HepG2 (cell line): ENCODE data around the gene KLHL18. TPM values are rescaled to one million over a fixed set of nuclear protein-coding genes. Genes with fewer than 3 reads are reported as not detected.

Experiments
- ATAC-seq: fragments of 200-7000 bp; cut with Tn5 transposase; 3 replicates; pipeline ENCODE4 v1.9.1; 2020; ENCODE audit warnings: mild to moderate bottlenecking, moderate library complexity
- BruUV-seq: library from RNA; stranded (reverse); fragments of 400-500 nt; replicated peaks from 2 replicates; lab custom pipeline; 2021; lab: Mats Ljungman, UMichigan
- CTCF ChIA-PET: fragments of 300-600 bp; formaldehyde crosslinking; extraction: SDS; loops from one replicate; lab custom pipeline; 2021; ENCODE audit warnings: low total read pairs, inconsistent platforms, low intra/inter-chr PET ratio; lab: Yijun Ruan, JAX
- POLR2A ChIA-PET: fragments of 350-600 bp; sonication (Branson Sonifier 250); formaldehyde crosslinking; loops from one replicate; lab custom pipeline; 2020; ENCODE audit warnings: antibody characterized with exemption, inconsistent platforms; lab: Yijun Ruan, JAX
- DNase-seq: peaks from one replicate; pipeline ENCODE4 v3.0.0-alpha.2; 2015; ENCODE audit warnings: low spot score
- FAIRE-seq: peaks from 3 replicates; lab custom pipeline; 2011; peaks lifted over from hg19 to GRCh38; lab: Jason Lieb, UNC
- H2AFZ ChIP-seq: one replicate; pipeline ENCODE4 v1.6.1; 2011; ENCODE audit warnings: low read length, inconsistent platforms
- H3K27ac ChIP-seq: fragments of 300-600 bp; 3 replicates; pipeline ENCODE4 v1.8.0; 2011; ENCODE audit warnings: mixed run types, mild to moderate bottlenecking, mixed read lengths, low read length, inconsistent platforms; ENCODE audit not compliant: insufficient read depth; ENCODE audit errors: extremely low read length
- H3K27me3 ChIP-seq, 2 experiments: fragments of 200-600 bp in 1 of 2; 2 replicates in 1 of 2; 3 replicates in 1 of 2; pipeline versions ENCODE4 v1.6.0 to v1.8.0; 2011; ENCODE audit warnings: low read length in 2 of 2, mild to moderate bottlenecking in 2 of 2, moderate library complexity in 2 of 2, inconsistent platforms in 1 of 2; ENCODE audit not compliant: insufficient read depth in 2 of 2, control insufficient read depth in 1 of 2
- H3K36me3 ChIP-seq, 2 experiments: fragments of 200-600 bp in 1 of 2; replicated peaks in 1 of 2; 2 replicates in 1 of 2; 3 replicates in 1 of 2; pipeline versions ENCODE4 v1.5.1 to v1.8.0; 2011; ENCODE audit warnings: low read length in 2 of 2, inconsistent platforms in 1 of 2; ENCODE audit not compliant: insufficient read depth in 2 of 2, control insufficient read depth in 1 of 2
- H3K4me1 ChIP-seq: 2 replicates; pipeline ENCODE4 v1.5.1; 2012; ENCODE audit warnings: low read length, inconsistent platforms; ENCODE audit not compliant: insufficient read depth
- H3K4me2 ChIP-seq: 2 replicates; pipeline ENCODE4 v1.6.0; 2011; ENCODE audit warnings: low read depth, low read length, inconsistent platforms
- H3K4me3 ChIP-seq, 3 experiments: fragments of 200-600 bp in 1 of 3; sonication (generic), shearing (Covaris generic) in 1 of 3; replicated peaks in 1 of 3; 2 replicates each; pipeline ENCODE4 v1.5.1; 2011 to 2016; ENCODE audit warnings: low read length in 3 of 3, inconsistent platforms in 2 of 3, low read depth in 2 of 3, mild to moderate bottlenecking in 2 of 3, control low read depth in 1 of 3, mixed read lengths in 1 of 3; ENCODE audit not compliant: insufficient read depth in 1 of 3
- H3K79me2 ChIP-seq: one replicate; pipeline ENCODE4 v1.6.1; 2011; ENCODE audit warnings: low read length, inconsistent platforms; ENCODE audit not compliant: insufficient read depth
- H3K9ac ChIP-seq: 2 replicates; pipeline ENCODE4 v1.6.0; 2011; ENCODE audit warnings: mild to moderate bottlenecking, low read depth, low read length, inconsistent platforms; ENCODE audit not compliant: insufficient read depth
- H3K9me3 ChIP-seq: 2 replicates; pipeline ENCODE4 v1.5.1; 2012; ENCODE audit warnings: mild to moderate bottlenecking, low read length
- H4K20me1 ChIP-seq: 2 replicates; pipeline ENCODE4 v1.6.0; 2011; ENCODE audit warnings: inconsistent platforms, mild to moderate bottlenecking, low read length, moderate library complexity; ENCODE audit not compliant: insufficient read depth
- EP300 ChIP-seq, 3 experiments: sonication (generic) in 1 of 3; formaldehyde crosslinking in 1 of 3; IDR thresholded peaks; 2 replicates each; pipeline versions ENCODE4 v1.5.1 to v1.6.1; 2011 to 2020; ENCODE audit warnings: low read depth in 2 of 3, low read length in 2 of 3, borderline replicate concordance in 1 of 3, improper control_type of control experiment in 1 of 3, mild to moderate bottlenecking in 1 of 3, missing genetic modification reagents in 1 of 3, moderate library complexity in 1 of 3
- HDAC1 ChIP-seq: sonication (generic); formaldehyde crosslinking; IDR thresholded peaks from 2 replicates; pipeline ENCODE4 v1.5.1; 2020; ENCODE audit warnings: mild to moderate bottlenecking, missing genetic modification reagents
- KAT8 ChIP-seq: IDR thresholded peaks from 2 replicates; pipeline ENCODE4 v1.6.1; 2016; ENCODE audit warnings: missing genetic modification reagents, missing compliant biosample characterization
- MIXL1 ChIP-seq: IDR thresholded peaks from 2 replicates; pipeline ENCODE4 v1.6.1; 2016
- RFX3 ChIP-seq: IDR thresholded peaks from 2 replicates; pipeline ENCODE4 v1.6.1; 2016; ENCODE audit warnings: missing biosample characterization, missing genetic modification reagents
- SMAD3 ChIP-seq: sonication (generic); formaldehyde crosslinking; IDR thresholded peaks from 2 replicates; pipeline ENCODE4 v1.4.0; 2020; ENCODE audit warnings: missing genetic modification reagents
- TBP ChIP-seq: sonication (generic); formaldehyde crosslinking; IDR thresholded peaks from 2 replicates; pipeline ENCODE4 v1.5.0; 2020; ENCODE audit warnings: missing genetic modification reagents
- ZBTB1 ChIP-seq: sonication (generic); formaldehyde crosslinking; IDR thresholded peaks from 2 replicates; pipeline ENCODE4 v1.4.0; 2020; ENCODE audit warnings: missing genetic modification reagents, borderline replicate concordance
- ZMYM4 ChIP-seq: sonication (generic); formaldehyde crosslinking; IDR thresholded peaks from 2 replicates; pipeline ENCODE4 v1.8.1; 2023; ENCODE audit warnings: mild to moderate bottlenecking, missing genetic modification reagents
- ZNF33B ChIP-seq: sonication (generic); formaldehyde crosslinking; IDR thresholded peaks from 2 replicates; pipeline ENCODE4 v1.5.1; 2020; ENCODE audit warnings: mild to moderate bottlenecking, missing genetic modification reagents
- ZNF546 ChIP-seq: sonication (generic); formaldehyde crosslinking; conservative IDR thresholded peaks from 2 replicates; pipeline ENCODE4 v1.8.1; 2023; ENCODE audit warnings: mild to moderate bottlenecking, missing genetic modification reagents
- ZNF598 ChIP-seq: sonication (generic); formaldehyde crosslinking; IDR thresholded peaks from 2 replicates; pipeline ENCODE4 v1.5.1; 2020; ENCODE audit warnings: mild to moderate bottlenecking, missing genetic modification reagents, borderline replicate concordance
- ZNF746 ChIP-seq: sonication (generic); formaldehyde crosslinking; IDR thresholded peaks from 2 replicates; pipeline ENCODE4 v1.8.0; 2022; ENCODE audit warnings: mild to moderate bottlenecking, missing genetic modification reagents
- WGBS: methylation state at CpG from one replicate; pipeline ENCODE4 v1.1.6; 2017; ENCODE audit warnings: low lambda C conversion rate; 5-methylcytosine and 5-hydroxymethylcytosine counted together
- in situ Hi-C: cut with HindIII; loops from 2 replicates; pipeline ENCODE4 v1.10.0; 2017; ENCODE audit warnings: low pct_unique_long_range_greater_than_20kb; ENCODE audit not compliant: extremely low pct_ligation_motif_present
- intact Hi-C: fragments of 100-400 bp; cut with micrococcal nuclease; formaldehyde crosslinking; loops from one replicate; pipeline ENCODE4 v1.10.0; 2022; ENCODE audit not compliant: unreplicated experiment
- polyA plus RNA-seq, 8 experiments: library from polyadenylated mRNA; depleted of rRNA in 3 of 8; stranded (reverse) in 7 of 8; unstranded in 1 of 8; fragments of >200 nt; fragmentation: Illumina TruSeq in 4 of 8; extraction: Trizol in 4 of 8; gene quantifications; 2 replicates each; pipeline versions ENCODE4 v1.2.1 to v1.2.3, GENCODE V29; 2011 to 2016; ENCODE audit warnings: low read depth in 4 of 8, missing spikeins in 1 of 8, mixed read lengths in 1 of 8; ENCODE audit not compliant: insufficient read depth in 1 of 8
- total RNA-seq, 5 experiments: library from RNA; depleted of rRNA; stranded (reverse); fragments of >200 nt; fragmentation: Illumina TruSeq; extraction: Trizol; gene quantifications; 2 replicates each; pipeline ENCODE4 v1.2.3, GENCODE V29; 2016; ENCODE audit warnings: low read depth in 1 of 5
- TF ChIP-seq, protein P1 (sequence below): sonication (generic); formaldehyde crosslinking; IDR thresholded peaks from 2 replicates; pipeline ENCODE4 v1.8.1; 2023; ENCODE audit warnings: mild to moderate bottlenecking, missing genetic modification reagents
- TF ChIP-seq, protein P2 (sequence below): IDR thresholded peaks from 2 replicates; pipeline ENCODE4 v1.6.1; 2016; ENCODE audit warnings: missing biosample characterization, missing genetic modification reagents, low read depth

Gene KLHL18
- total and polyA plus RNA-seq, 2 of the 13 experiments (the other 11 are each of a cell fraction or from before 2014, with no cell fraction given) = 17.5 to 18.8 TPM

DNA sequence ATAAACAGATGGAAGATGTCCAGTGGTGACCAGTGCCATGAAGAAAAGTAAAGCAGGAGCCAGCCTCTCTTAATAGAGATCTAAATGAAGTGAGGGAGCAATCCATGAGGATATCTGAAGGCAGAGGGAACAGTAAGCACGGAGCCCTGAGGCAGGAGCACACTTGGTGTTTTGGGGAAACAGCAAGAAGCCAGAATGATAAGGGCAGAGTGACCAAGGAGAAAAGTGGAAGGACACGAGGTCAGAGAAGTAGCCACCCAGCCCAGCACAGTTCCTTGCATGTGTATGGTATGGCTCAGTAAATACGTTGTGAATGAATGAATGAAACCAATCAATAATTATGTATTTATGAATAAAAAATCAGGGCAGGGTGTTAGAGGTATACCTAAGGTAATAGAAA lies 11.6 kb downstream of the KLHL18 start:
- CTCF ChIA-PET = no interaction called here
- H3K27ac ChIP-seq = no peak overlapping the region

More for the DNA sequence above, 11.6 kb downstream of the KLHL18 start:
- Histone ChIP-seq H3K36me3 (peaks cover 3 to 9% of the 10 kb centered on the region in 2 experiments; a peak in 4 of 5 replicates), H3K4me3 (no peak overlapping the region), H3K9ac (no peak overlapping the region), H4K20me1 (no peaks in the 10 kb centered on the region; the same call in 1 of the 2 replicates), H2AFZ (no peak overlapping the region), H3K27me3 (no peaks in the 10 kb centered on the region), H3K4me1 (peaks cover 26% of the 10 kb centered on the region), H3K79me2 (peaks cover 31% of the 10 kb centered on the region), H3K9me3 (no peaks in the 10 kb centered on the region), H3K4me2 (no peak overlapping the region)
- no TSS peak for BruUV-seq
- DNase-seq (no peak), ATAC-seq (no peak), FAIRE-seq (no peak)
- intact Hi-C loops (no loop called here), in situ Hi-C loops (no loop called here)
- POLR2A ChIA-PET = no interaction called here
- TF ChIP-seq KAT8 (CRISPR knock-in tag) = no peak
- no peak for TF ChIP-seq ZNF33B (CRISPR knock-in tag)
- TF ChIP-seq HDAC1 (CRISPR knock-in tag) = no peak
- TF ChIP-seq, protein P1, sequence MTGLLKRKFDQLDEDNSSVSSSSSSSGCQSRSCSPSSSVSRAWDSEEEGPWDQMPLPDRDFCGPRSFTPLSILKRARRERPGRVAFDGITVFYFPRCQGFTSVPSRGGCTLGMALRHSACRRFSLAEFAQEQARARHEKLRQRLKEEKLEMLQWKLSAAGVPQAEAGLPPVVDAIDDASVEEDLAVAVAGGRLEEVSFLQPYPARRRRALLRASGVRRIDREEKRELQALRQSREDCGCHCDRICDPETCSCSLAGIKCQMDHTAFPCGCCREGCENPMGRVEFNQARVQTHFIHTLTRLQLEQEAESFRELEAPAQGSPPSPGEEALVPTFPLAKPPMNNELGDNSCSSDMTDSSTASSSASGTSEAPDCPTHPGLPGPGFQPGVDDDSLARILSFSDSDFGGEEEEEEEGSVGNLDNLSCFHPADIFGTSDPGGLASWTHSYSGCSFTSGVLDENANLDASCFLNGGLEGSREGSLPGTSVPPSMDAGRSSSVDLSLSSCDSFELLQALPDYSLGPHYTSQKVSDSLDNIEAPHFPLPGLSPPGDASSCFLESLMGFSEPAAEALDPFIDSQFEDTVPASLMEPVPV = no peak
- TF ChIP-seq MIXL1 (CRISPR knock-in tag) = no peak
- TF ChIP-seq ZNF746 (CRISPR knock-in tag) = no peak
- no peak for TF ChIP-seq TBP
- no peak for TF ChIP-seq EP300 (IDR thresholded peaks at IDR 0.05; ENCODE audit: low read depth in 2 of 2, low read length in 2 of 2)
- no peak for TF ChIP-seq EP300 (CRISPR knock-in tag; IDR thresholded peaks at IDR 0.05; ENCODE audit: borderline replicate concordance)
- no peak for TF ChIP-seq RFX3 (CRISPR knock-in tag)
- TF ChIP-seq ZNF598 (CRISPR knock-in tag) = no peak
- no peak for TF ChIP-seq ZNF546 (CRISPR knock-in tag)
- TF ChIP-seq SMAD3 = no peak
- TF ChIP-seq ZBTB1 (CRISPR knock-in tag) = no peak
- TF ChIP-seq, protein P2, sequence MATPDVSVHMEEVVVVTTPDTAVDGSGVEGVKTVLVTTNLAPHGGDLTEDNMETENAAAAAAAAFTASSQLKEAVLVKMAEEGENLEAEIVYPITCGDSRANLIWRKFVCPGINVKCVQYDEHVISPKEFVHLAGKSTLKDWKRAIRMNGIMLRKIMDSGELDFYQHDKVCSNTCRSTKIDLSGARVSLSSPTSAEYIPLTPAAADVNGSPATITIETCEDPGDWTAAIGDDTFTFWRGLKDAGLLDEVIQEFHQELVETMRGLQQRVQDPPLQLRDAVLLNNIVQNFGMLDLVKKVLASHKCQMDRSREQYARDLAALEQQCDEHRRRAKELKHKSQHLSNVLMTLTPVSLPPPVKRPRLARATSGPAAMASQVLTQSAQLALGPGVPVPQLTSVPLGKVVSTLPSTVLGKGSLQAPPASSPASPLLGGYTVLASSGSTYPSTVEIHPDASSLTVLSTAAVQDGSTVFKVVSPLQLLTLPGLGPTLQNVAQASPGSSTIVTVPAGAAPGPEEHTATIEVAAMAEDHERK (CRISPR knock-in tag) = no peak
- TF ChIP-seq ZMYM4 = no peak
- WGBS = 95% methylated on average over 3 of the region's 3 CpGs
